ENCODE data around the gene SAC3D1. TPM values are rescaled to one million over a fixed set of nuclear protein-coding genes. Genes with fewer than 3 reads are reported as not detected.
"Not testable (repeated sequence)": the region's sequence is repeated elsewhere in the genome, so short reads cannot be mapped to it uniquely, and the experiment has no call there.

Gene SAC3D1
- total and polyA plus RNA-seq, 7 donors = 8.4 to 19.2 (median 10.8) TPM

GRCh38 chr11:65019824-65020223, 21.2 kb upstream of the SAC3D1 start:
- Histone ChIP-seq H3K27me3 (ENCODE audit: insufficient read depth in 3 of 3, low read length in 2 of 3) (no peaks in the 10 kb centered on the region), H3K4me1 (no peaks in the 10 kb centered on the region), H3K27ac (no peak overlapping the region), H3K36me3 (ENCODE audit: insufficient read depth in 1 of 2, low read depth in 1 of 2) (peaks cover 3 to 44% of the 10 kb centered on the region in 2 donors), H3K4me3 (no peak overlapping the region), H3K9me3 (no peaks in the 10 kb centered on the region)
- DNase-seq (no peak), ATAC-seq (no peak)
- TF ChIP-seq CTCF (IDR thresholded peaks at IDR 0.05) = no peak
- intact Hi-C loops (cut with DNase I) = loop anchor here (5.0 to 10.0 kb wide), 2 partner anchors 57 to 175 kb away; partner anchors contain the start of gene CDC42BPG (in 1 of the 2)
- 84 to 86% (median 84%) methylated on average over 7 of the region's 7 CpGs for WGBS, 3 donors

- intact Hi-C loops (cut with DNase I) = loop anchor here in 1 of 2 donors (5.0 kb wide), 1 partner anchor 56 kb away; no protein-coding TSS in a partner anchor
- H3K9me3 ChIP-seq = no peaks in the 10 kb centered on the region
- no peaks in the 10 kb centered on the region for H3K27me3 ChIP-seq (ENCODE audit: insufficient read depth in 3 of 3, low read length in 2 of 3)
- DNase-seq (no peak), ATAC-seq (no peak)
- 82 to 90% (median 85%) methylated on average over 3 of the region's 3 CpGs for WGBS, 3 donors
- TF ChIP-seq CTCF (IDR thresholded peaks at IDR 0.05) = no peak
- peaks cover 3 to 44% of the 10 kb centered on the region in 2 donors for H3K36me3 ChIP-seq (ENCODE audit: insufficient read depth in 1 of 2, low read depth in 1 of 2)
- H3K27ac ChIP-seq = no peak overlapping the region
- H3K4me1 ChIP-seq = no peaks in the 10 kb centered on the region
- H3K4me3 ChIP-seq = no peak overlapping the region
Measured at GRCh38 chr11:65021003-65021402, 20.0 kb upstream of the SAC3D1 start.

GRCh38 chr11:65021509-65021908, 19.5 kb upstream of the SAC3D1 start:
- Histone ChIP-seq H3K9me3 (no peaks in the 10 kb centered on the region), H3K27ac (no peak overlapping the region), H3K4me3 (no peak overlapping the region), H3K36me3 (ENCODE audit: insufficient read depth in 1 of 2, low read depth in 1 of 2) (peaks cover 3 to 44% of the 10 kb centered on the region in 2 donors), H3K27me3 (ENCODE audit: insufficient read depth in 3 of 3, low read length in 2 of 3) (no peaks in the 10 kb centered on the region), H3K4me1 (no peaks in the 10 kb centered on the region)
- TF ChIP-seq CTCF (IDR thresholded peaks at IDR 0.05) = no peak
- intact Hi-C loops (cut with DNase I) = loop anchor here in 1 of 2 donors (5.0 kb wide), 1 partner anchor 56 kb away; no protein-coding TSS in a partner anchor
- ATAC-seq = no peak
- WGBS, 3 donors = 88 to 91% (median 90%) methylated on average over 10 to 11 of the region's 11 CpGs
- DNase-seq = no peak

GRCh38 chr11:65023502-65023901, 17.5 kb upstream of the SAC3D1 start:
- ATAC-seq; H3K4me1 ChIP-seq; H3K27me3 ChIP-seq (ENCODE audit: insufficient read depth in 3 of 3, low read length in 2 of 3); H3K9me3 ChIP-seq; DNase-seq; H3K4me3 ChIP-seq; H3K27ac ChIP-seq: not testable (repeated sequence)
- WGBS, 3 donors = 76 to 81% (median 81%) methylated on average over 8 of the region's 8 CpGs
- peaks cover 3 to 34% of the 10 kb centered on the region in 2 donors for H3K36me3 ChIP-seq (ENCODE audit: insufficient read depth in 1 of 2, low read depth in 1 of 2)
- intact Hi-C loops (cut with DNase I) = loop anchor here in 1 of 2 donors (5.0 kb wide), 1 partner anchor 54 kb away; no protein-coding TSS in a partner anchor

- peaks cover 3 to 10% of the 10 kb centered on the region in 2 donors for H3K36me3 ChIP-seq (ENCODE audit: insufficient read depth in 1 of 2, low read depth in 1 of 2)
- peak overlapping the region; percentile 84 for H3K27ac ChIP-seq
- intact Hi-C loops (cut with DNase I) = loop anchor here in 1 of 2 donors (5.0 kb wide), 1 partner anchor 100 kb away; no protein-coding TSS in a partner anchor
- WGBS, 3 donors = 43 to 54% (median 48%) methylated on average over 10 of the region's 10 CpGs
- no peaks in the 10 kb centered on the region for H3K9me3 ChIP-seq
- H3K4me3 ChIP-seq = peak overlapping the region; percentile 68
- H3K4me1 ChIP-seq = peaks cover 9% of the 10 kb centered on the region
- DNase-seq (no peak), ATAC-seq (no peak)
- no peaks in the 10 kb centered on the region for H3K27me3 ChIP-seq (ENCODE audit: insufficient read depth in 3 of 3, low read length in 2 of 3)
- no peak for TF ChIP-seq CTCF (IDR thresholded peaks at IDR 0.05)
Measured at GRCh38 chr11:65026810-65027209, 14.2 kb upstream of the SAC3D1 start.
